ENCODE measurements around the gene PLEKHG5.

DNA sequence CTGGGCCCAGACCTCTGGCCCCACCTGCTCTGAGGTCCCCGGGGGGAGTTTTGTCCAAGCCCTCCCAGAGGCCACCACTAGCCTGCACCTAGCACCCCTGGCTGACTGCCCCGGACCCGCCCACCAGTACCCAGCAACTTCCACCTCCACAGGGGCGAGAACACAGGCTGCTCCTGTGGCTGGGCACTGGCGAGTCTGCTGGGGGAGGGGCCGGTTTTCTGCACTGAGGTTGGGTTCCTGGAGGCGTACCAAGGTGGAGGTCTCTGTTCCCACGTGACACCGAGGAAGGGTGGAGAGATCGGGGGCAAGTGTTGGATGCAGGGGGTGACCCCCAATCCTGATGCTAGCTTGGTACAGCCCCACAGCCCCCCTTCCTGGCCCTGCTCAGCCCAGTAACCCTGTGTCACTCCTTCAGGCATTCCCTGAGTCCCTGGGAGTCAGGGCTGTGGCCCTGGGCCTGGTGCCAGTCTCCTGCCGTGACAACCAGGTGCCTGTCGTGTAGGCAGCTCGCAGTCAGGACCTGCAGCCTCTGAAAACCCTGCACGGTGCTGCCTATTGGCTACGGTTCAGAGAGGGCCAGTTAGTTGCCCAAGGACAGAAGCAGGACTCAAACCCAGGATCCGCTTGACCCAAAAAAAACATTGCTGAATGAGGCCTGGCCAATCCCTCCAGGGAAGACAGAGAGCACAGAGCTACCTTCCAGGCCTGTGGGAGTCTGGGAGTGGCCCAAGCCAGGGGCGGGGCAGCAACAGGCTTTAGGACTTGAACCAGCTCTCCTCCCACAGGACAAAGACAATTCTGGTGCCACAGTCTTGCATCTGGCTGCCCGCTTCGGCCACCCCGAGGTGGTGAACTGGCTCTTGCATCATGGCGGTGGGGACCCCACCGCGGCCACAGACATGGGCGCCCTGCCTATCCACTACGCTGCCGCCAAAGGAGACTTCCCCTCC lies 63.8 kb downstream of the PLEKHG5 start:
- TF ChIP-seq CTCF (IDR thresholded peaks at IDR 0.05; ENCODE audit: low read depth, low read length) (no peak), POLR2A (IDR thresholded peaks at IDR 0.05; ENCODE audit: extremely low read depth, insufficient read length) (no peak)

All from NB4 (cell line).